ENCODE measurements around the gene PLEKHD1.

PLEKHD1 gene

DNA sequence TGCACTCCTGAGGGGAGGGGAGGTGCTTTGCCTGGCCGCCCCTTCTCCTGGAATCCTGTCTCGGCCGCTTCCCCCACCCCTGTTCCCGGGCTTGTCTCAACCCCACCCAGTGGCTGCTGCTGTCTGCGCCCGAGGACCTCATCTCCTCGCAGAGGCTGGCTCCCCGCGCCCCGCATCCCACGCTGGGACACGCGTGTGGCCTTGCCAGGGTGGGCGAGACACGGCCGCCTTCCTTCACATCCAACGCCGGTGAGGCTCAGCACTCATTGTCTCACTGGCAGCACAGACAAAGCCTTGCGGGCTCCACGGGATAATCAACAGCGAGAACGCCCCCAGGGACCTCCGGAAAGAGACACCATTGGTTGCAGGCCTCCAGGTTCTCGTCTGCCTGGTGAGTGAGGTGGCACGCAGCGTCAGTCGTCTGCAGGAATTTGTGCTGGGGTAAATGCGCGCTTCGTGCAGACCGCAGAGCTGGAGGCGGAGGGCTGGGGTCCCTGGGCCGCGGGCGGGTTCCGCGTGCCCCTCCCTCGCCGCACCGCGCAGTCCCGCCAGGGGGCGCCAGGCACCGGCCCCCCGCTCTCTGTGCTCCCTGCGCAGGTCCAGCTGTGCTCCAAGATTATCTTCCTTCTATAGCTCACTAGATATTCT lies 63.3 kb downstream of the PLEKHD1 start:
- ChIA-PET POLR2A (no interaction called here), CTCF (interaction anchor here (0.8 to 2.9 kb wide), 10 partner anchors 9 to 179 kb away, joined by 3 to 13 read pairs (median 6); no protein-coding TSS in a partner anchor)
- TF ChIP-seq, protein P1, sequence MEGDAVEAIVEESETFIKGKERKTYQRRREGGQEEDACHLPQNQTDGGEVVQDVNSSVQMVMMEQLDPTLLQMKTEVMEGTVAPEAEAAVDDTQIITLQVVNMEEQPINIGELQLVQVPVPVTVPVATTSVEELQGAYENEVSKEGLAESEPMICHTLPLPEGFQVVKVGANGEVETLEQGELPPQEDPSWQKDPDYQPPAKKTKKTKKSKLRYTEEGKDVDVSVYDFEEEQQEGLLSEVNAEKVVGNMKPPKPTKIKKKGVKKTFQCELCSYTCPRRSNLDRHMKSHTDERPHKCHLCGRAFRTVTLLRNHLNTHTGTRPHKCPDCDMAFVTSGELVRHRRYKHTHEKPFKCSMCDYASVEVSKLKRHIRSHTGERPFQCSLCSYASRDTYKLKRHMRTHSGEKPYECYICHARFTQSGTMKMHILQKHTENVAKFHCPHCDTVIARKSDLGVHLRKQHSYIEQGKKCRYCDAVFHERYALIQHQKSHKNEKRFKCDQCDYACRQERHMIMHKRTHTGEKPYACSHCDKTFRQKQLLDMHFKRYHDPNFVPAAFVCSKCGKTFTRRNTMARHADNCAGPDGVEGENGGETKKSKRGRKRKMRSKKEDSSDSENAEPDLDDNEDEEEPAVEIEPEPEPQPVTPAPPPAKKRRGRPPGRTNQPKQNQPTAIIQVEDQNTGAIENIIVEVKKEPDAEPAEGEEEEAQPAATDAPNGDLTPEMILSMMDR (IDR thresholded peaks at IDR 0.05; ENCODE audit: control extremely low read depth, extremely low read depth, low read depth, missing control alignments), result peak; percentile 39
- DNase-seq (ENCODE audit: extremely low spot score), result peak; percentile 50

DNA sequence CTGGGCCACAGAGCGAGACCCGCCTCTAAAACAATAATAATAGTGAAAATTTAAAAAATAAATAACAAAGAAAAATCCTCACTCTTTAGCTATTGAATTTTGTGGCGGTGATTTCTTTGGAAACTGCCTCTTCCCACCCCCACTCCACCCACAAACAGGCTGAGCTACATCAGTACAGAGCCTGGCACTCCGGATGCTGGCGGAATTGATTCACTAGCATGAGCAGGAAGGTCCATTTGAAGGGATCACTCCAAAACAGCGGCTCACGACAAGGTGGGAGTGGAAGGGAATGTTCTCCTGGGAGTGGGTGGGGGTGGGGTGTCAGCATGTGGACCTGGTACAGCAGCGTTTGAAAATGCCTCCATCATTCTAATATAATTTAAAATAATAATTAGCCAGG lies 64.0 kb downstream of the PLEKHD1 start:
- no peak for DNase-seq (ENCODE audit: extremely low spot score)
- TF ChIP-seq, protein P1 (IDR thresholded peaks at IDR 0.05; ENCODE audit: control extremely low read depth, extremely low read depth, low read depth, missing control alignments), result no peak
- ChIA-PET CTCF (interaction anchor here (0.8 to 2.9 kb wide), 10 partner anchors 9 to 179 kb away, joined by 3 to 13 read pairs (median 6); no protein-coding TSS in a partner anchor), POLR2A (no interaction called here)

DNA sequence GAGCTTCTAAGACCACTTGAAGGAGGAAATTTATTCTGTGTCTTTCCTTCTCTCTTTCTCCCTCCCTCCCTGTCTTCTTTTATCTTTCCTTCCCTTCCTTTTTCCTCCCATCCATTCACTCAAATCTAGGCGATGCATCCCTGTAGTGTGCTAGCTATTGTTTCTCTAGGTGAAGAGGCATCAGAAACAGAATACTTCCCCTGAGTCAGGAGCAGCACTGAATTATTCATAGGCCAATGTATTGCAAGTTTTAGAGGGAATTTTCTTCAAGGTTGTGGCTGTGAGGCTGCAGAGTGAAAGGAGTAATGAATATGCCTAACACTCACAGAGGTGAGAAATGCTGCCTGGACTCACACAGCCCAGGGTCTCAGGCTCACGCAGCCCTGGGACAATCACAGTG lies 67.0 kb downstream of the PLEKHD1 start:
- ChIA-PET CTCF (interaction anchor here (1.0 to 1.3 kb wide), 2 partner anchors 11 to 22 kb away, joined by 3 to 4 read pairs; no protein-coding TSS in a partner anchor), POLR2A (no interaction called here)
- TF ChIP-seq, protein P1 (IDR thresholded peaks at IDR 0.05; ENCODE audit: control extremely low read depth, extremely low read depth, low read depth, missing control alignments), result no peak
- DNase-seq (ENCODE audit: extremely low spot score), result no peak

DNA sequence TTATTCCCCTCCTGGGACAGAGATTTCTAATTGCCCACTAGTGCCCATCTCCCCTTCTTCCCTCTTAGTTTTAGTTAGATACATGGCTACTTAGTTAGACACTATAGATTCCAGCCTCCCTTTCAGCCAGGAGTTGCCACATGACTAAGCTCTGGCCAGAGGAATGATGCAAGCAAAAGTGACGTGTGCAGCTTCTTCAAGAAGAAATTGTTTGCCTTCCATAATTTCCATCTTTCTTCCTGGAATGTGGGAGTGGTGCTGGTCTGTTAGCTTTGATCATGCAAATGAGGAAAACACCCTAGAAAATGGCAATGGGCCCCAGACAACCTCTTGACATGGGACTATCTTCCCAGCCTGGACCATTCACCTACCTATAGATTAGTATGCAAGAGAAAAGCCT lies 68.7 kb downstream of the PLEKHD1 start:
- no peak for DNase-seq (ENCODE audit: extremely low spot score)
- TF ChIP-seq, protein P1 (IDR thresholded peaks at IDR 0.05; ENCODE audit: control extremely low read depth, extremely low read depth, low read depth, missing control alignments), result no peak
- ChIA-PET POLR2A (no interaction called here), CTCF (no interaction called here)

DNA sequence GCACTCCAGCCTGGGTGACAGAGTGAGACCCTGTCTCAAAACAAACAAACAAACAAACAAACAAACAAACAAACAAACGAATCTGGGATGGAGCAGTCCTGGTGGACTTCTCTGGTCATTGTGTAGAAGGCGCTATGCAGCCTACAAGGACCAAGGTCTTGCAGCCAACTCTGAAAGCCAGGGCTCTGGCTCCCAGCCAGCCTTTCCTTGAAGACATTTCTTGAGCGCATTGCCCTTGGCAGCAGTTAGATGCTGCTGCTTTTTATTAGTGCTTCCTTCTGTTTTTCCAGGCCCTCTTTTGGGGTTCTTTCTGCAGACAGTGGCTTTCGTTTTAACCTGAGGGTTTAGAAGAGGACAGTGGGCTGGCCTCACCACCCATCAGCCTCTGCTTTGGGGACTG lies 70.0 kb downstream of the PLEKHD1 start:
- no peak for DNase-seq (ENCODE audit: extremely low spot score)
- POLR2A ChIA-PET, result no interaction called here
- CTCF ChIA-PET, result interaction anchor here (1.0 to 1.8 kb wide), 2 partner anchors 80 to 312 kb away, joined by 3 to 10 read pairs; no protein-coding TSS in a partner anchor
- TF ChIP-seq, protein P1 (IDR thresholded peaks at IDR 0.05; ENCODE audit: control extremely low read depth, extremely low read depth, low read depth, missing control alignments), result no peak

DNA sequence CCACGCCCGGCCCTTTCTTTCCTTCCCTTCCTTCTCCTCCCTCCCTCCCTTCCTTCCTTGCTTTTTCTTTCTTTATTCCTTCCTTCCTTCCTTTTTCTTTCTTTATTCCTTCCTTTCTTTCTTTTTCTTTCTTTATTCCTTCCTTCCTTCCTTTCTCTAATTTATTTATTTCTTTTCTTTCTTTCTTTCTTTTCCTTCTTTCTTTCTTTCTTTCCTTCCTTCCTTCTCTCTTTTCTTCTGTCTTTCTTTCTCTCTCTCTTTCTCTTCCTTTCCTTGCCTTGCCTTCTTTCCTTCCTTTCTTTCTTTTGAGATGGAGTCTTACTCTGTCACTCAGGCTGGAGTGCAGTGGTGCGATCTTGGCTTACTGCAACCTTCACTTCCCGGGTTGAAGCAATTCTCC lies 74.2 kb downstream of the PLEKHD1 start:
- no peak for DNase-seq (ENCODE audit: extremely low spot score)
- ChIA-PET POLR2A (no interaction called here), CTCF (no interaction called here)
- TF ChIP-seq, protein P1 (IDR thresholded peaks at IDR 0.05; ENCODE audit: control extremely low read depth, extremely low read depth, low read depth, missing control alignments), result no peak

Measured in GM10248 (cell line).